HG03432 (cell line): Measurements from ENCODE around the gene AGO4.
"Not testable (repeated sequence)": the region's sequence is repeated elsewhere in the genome, so short reads cannot be mapped to it uniquely, and the experiment has no call there.

Experiments
- ATAC-seq: cut with Tn5 transposase; IDR thresholded peaks from one replicate; pipeline ENCODE4 v1.9.1; 2021; ENCODE audit warnings: mild to moderate bottlenecking, moderate library complexity; ENCODE audit not compliant: unreplicated experiment

Gene AGO4

DNA sequence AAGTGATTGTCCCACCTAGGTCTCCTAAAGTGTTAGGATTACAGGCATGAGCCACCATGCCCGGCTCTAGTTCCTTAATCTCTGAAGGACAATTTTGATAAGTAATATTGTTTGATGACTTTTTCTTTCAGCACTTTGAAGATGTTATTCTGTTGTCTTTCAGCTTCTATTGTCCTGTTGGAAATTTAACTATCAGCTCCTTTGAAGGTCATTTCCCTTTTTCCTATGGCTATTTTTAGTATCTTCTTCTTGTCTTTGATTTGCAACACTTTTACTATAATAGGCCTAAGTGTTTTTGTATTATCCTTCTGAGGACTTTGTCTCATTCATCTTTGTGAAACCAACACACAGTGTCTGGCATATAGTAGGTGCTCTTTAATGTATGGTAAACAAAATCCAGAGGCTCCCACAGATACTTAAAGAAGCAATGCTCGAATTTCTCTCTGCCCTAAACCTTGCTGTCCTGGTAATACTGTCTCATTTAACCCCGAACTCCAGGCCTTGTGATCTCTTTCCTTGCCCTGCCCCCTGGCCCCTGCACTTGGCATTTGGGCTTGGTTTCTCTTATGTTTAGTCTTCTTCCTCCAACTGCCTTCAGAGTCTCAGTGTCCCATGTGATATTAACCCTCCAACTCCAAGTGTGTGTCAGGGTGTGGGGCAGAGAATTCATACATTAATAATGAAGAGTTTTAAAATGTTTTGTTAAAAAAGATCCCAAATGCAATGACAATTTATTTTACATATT is 56.2 kb downstream of the AGO4 start:
- no peak for ATAC-seq

DNA sequence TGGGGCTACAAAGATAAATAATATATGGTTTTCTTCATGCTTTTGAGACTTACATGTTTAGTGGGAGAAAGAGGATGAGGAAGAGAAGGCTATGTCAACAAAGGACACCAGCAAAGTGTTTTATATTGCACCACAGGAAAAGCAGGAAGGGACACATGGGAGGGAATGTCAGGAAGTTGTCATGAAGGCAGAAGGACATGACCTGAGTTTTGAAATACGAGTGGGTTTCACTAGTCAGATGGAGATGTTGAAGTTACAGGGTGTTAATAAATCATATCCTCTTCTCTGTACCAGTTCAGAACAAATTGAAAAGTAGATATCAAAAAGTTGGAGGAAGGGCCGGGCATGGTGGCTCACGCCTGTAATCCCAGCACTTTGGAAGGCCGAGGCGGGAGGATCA is 57.0 kb downstream of the AGO4 start:
- no peak for ATAC-seq

DNA sequence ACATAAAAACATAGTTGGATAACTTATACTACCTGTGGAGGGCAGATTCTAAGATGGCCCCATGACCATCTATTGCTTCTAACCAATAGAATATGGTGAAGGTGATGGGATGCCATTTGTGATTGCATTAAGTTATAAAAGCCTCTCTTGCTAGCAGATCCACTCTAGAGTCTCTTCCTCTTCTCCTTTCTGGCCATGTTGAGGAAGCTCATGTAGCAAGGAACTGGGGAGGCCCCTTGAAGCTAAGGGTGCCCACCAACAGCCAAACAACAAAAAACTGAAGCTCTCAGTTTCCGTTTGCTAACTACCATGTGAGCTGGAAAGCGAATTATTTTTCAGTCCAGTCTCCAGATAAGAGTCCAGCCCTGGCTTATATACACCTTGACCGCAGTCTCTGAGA is 59.2 kb downstream of the AGO4 start:
- no peak for ATAC-seq

DNA sequence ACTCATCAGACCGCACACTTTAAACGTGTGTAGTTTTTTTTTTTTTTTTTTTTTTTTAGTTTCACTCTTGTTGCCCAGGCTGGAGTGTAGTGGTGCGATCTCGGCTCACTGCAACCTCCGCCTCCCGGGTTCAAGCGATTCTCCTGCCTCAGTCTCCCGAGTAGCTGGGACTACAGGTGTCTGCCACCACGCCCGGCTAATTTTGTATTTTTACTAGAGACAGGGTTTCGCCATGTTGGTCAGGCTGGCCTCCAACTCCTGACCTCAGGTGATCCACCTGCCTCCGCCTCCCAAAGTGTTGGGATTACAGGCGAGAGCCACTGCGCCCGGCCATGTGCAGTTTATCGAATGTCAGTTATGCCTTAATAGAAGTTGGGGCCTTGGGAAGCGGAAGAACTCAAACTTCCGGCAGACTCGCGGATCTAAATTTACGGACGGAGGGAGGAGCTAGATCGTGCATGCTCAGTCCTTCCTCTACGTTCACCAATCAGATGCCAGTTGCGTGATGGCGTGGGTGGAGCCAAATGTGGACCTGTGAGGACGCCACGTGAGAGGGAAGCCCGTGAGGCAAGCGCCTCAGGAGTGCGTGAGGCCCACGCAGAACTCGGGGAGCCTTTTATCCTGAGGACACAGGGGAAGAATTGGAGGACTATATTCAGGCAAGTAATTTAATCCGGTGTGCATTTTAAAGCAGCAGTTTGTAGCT is 61.6 kb downstream of the AGO4 start:
- not testable (repeated sequence) for ATAC-seq

DNA sequence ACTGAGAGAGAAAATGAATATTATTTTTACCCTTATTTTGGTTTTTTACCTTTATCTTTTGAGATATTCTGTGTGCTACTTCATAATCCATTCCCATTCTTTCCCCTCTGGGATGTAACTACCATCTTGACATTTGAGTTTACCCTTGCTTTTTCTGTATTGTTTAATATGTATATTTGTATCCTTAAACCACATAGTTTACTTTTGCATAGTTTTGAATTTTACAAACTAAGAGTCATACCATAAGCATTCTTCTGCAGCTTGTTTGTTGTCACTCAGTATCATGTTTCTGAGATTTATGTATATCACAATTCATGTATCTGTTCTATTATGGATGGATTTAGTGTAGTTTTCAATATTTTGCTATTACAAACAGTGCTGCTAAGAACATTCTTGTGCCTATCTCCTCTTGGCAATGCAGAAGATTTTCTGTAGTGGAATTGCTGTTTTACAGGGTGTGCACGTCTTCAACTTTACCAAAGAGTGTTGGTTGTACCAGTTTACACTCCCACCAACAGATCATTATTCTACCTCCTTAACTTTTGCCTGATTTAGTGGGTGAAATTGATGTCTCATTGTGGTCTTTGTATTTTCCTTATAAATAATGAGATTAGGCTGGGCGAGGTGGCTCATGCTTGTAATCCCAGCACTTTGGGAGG is 63.0 kb downstream of the AGO4 start:
- no peak for ATAC-seq

DNA sequence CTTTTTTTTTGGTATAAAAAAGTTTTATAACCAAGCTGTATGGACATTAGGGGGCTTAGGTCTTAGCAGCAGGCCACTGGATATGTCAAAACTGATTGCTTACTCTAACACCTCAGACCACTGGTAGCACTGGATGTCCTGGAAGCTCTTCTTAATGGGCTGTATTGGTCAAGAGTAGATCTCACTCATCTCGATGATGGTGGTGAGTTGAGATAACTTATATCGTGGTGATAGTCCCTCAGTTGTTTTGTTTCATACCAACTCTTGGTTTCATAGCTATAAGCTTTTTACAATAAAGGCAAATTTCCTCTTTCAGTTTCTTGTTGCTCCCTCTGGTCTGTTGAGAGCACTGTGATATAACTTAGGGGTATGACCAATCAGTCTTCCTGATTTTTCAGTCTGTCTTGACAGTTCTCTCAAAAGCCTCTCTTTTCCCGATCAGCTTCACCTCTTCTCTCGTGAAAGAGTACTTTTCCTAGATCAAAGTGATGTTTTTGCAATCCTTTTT is 65.5 kb downstream of the AGO4 start:
- no peak for ATAC-seq

DNA sequence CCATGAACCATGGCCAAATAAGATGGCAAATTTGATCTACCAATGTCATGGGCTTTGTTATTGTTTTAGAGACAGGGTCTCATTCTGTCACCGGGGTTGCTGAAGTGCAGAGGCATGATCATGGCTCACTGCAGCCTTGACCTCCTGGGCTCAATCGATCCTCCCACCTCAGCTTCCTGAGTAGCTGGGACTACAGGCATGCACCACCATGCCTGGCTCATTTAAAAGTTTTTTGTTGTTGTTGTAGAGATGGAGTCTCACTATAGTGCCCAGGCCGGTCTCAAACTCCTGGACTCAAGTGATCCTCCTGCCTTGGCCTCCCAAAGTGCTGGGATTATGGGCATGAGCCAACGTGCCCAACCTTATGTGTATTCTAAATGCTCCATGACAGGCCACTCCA is 66.3 kb downstream of the AGO4 start:
- not testable (repeated sequence) for ATAC-seq

DNA sequence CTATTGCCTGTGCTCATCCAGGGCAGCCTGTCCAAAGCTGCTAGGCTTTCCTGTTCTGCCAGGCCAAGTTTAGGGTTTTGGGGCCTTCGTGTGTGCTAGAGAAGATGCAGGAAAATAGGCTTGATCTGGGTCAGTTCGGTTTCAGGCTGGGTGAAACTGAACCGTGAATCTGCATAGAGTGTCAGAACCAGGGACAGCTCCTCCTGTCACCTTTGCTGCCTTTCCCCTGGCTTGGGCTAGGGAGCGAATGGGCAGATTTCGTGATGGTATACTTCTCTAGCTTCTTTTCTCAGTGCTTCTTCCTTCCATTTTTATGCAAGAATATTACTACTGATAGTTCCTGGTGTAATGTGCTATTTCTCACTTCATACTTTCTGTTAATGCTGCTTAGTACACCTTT is 69.2 kb downstream of the AGO4 start:
- ATAC-seq, result no peak

DNA sequence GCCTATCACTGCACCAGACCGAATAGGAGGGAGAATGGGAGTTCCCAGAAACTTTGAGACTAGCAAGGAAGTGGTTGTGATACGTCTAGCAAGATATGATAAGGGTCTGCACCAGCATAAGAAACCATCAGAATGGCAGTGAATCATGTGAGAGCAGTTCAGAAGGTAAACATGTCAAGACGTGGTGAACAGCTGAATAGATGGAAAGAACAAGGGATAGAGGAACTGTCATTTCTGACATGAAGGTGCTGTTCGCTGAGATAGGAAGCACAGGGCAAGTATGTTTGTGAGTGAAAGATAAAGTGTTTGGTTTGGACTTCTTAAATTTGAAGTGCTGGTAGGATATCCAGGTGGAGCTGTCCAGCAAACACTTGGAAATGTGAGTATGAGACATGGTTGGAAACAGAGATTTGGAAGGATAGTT is 74.0 kb downstream of the AGO4 start:
- no peak for ATAC-seq

DNA sequence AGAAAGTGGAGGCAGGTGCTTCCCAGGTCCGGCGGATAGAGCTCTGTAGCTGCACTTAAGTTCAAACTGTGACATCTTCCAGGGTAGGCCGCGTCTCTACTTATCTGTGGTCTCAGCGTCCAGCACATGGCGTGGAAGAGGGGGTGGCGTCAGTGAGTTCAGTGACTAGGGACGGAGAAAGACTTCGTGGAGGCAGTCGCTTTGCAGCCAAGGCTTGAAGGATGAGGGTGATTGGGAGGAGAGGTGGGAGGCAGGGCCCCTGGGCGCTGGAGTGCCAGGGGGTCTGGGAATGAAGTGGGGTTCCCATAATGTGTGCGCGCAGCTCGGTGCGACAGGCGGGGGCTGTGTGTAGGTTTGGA is 74.7 kb downstream of the AGO4 start:
- no peak for ATAC-seq

DNA sequence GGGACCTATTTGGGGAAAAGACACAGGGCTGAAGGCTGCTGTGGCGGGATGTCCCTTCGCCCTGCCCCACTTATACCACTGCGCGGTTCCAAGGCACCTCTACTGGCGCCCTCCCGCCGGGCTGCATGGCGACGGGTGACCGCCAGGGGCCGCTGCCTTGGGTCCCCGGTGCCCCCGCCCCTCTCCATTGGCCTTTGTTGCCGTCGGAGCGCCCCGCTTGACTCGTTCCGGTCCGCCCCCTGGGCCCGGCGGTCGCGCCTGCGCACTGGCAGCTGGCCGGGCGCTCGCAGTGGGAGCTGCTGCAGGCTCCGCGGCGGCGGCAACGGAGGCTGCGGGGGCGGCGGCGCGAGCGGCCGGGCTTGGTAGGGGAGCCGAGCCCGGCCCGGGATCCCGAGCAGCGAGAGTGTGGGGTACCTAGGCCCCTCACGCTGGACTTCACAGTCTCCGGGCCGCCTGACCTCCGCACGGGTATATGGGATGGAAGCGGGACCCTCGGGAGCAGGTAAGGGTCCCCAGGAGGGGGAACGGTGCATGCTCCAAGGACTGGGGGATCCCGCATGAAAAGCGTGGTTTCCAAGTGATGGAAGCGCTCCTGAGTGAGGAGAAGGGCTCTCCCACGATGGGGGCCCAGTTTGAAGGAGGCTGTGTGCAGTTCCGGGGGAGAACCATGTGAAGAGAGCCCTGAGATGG is 75.3 kb downstream of the AGO4 start, which contains the start of gene AGO1:
AGO1 (plus strand) TSS at position 265 of the 690 bp plus-strand sequence; CDS start at position 478, 213 bp downstream.
- ATAC-seq, result peak; percentile 89

DNA sequence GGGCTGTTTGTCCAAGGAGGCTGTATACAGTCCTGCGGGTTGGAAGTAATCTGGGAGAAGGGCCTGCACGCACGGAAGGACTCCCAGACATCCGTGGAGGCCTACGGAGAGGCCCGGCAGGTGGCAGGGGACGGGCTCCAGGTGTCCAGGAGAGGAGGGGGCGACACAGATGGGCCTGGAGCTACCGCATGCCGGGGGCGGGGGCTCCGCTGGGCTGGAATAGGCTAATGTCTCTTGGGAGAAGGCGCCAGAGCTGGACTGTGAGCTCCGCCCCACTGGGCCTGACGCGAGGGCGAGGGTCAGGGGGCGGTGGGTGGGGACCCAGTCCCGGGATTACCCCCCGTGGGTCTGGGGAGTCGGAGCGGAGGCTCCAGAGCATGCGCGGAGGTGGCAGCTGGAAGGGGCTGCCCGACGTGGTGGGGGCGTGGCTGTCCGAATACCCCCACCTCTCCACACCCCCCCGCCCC is 75.9 kb downstream of the AGO4 start:
- peak; percentile 17 for ATAC-seq

DNA sequence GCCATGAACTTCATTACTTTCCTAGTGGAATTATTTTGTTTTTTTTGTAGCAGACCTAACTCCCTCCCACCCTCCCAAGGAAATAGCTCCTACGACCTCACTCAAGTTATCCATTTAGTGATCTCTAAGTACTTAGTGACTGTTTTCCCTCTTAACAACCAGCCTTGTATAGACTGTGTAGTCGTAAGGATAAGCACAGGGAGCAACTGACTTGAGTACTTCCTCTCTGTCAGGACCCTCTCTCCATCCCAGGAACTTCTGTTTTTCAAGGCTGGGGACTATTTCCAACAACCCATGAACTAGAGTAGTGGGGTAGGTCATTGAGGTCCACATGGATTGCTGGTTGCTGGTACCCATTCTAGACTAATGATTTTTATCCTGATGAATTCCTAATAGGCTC is 77.1 kb downstream of the AGO4 start:
- no peak for ATAC-seq

DNA sequence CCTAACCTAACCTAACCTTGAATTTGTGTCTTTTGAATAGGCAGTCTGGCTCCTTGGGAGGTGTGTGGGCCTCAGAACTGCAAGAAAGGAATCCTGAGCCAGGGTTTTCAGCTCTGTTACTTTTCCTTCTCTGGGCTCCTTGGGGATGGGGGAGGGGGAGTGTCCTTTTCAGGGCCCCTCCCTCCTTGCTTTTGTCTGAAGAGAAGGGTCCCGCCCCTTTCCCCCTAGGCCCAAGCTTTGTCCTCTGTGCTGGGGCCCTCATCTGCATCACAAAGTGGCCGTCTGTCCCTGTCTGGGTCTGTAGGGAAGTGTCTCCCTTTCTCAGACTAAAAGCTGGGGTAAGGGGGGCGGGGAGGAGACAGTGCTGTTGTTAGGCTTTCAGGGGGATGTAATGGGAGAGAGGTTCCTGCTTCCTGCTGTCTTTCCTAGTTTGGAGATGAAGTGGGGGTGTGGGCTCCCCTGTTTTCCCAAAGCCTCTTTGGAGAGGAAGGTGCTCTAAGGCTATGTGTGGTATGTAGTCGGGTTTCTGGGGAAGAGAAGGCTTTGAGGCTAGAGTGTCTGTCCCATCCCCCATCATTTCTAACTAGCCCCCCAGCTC is 78.2 kb downstream of the AGO4 start:
- no peak for ATAC-seq

DNA sequence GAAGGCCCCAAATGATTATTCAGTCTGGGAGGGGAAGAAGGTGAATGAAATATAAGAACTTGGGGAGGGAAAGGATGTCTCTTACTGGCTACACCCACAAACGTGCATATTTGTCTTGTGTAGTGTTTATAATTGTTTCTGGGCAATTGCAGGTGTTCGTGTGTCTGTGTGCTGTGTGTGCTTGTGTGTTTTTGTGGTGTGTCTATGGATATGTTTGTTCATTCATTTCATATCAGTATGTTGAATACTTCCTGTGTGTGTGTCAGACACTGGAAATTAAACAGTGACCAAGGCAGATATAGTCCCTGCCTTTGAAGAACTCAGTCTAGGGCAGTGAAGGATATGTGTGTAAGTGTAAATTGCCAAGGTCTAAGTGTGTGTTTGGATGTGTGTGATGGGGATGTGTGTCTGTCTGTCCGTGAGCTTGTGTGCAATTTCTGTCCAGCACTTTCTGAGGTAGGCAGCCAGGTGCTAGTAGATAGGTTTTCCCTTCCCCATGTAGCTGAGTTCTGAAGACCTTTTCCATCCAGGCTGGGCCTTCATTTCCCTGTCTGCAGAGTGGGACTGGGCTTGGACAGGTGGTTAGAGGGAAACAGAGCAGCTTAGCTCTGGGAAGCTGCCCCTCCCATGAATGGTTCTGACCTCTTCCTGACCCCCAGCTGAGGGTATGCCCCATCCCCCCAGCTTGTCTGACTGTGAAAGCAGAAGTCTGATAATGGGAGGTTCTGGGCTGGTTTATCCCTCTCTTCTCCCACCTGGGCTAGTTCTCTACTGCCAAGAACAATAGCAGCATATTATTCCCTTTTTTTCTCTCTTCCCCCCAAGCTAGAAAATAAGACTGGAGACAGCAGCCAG is 79.0 kb downstream of the AGO4 start:
- ATAC-seq, result no peak

DNA sequence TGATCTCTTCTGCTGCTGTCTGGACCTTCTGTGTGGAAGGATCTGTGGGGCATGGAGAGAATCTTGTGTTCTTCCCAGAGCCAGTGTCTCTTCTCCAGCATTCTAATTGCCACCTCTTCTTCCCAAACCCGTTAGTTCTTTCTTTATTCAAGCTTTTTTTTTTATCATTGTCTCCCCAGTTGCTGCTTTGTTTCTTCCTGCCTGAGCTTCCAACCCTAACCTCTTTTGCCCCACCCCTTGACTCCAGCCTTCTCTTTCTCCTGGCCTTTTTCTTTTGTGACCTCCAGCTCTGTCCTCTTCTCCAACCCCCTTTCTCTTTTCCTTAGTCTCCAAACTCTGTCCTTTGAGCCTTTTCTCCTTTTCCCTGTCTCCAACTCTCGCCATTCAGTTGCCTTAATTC is 79.7 kb downstream of the AGO4 start:
- ATAC-seq, result no peak

DNA sequence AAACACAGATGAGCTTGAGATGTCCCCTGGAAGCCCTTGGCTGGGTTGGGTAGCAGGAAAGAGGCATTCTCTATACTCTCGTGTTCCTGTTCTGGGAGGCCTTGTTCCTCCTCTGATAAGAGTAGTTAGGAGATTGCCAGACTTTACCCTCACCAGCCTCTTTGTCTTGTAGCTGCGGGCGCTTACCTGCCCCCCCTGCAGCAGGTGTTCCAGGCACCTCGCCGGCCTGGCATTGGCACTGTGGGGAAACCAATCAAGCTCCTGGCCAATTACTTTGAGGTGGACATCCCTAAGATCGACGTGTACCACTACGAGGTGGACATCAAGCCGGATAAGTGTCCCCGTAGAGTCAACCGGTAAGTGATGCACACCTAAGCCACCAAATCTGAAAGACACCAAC is 80.4 kb downstream of the AGO4 start:
- ATAC-seq, result no peak

DNA sequence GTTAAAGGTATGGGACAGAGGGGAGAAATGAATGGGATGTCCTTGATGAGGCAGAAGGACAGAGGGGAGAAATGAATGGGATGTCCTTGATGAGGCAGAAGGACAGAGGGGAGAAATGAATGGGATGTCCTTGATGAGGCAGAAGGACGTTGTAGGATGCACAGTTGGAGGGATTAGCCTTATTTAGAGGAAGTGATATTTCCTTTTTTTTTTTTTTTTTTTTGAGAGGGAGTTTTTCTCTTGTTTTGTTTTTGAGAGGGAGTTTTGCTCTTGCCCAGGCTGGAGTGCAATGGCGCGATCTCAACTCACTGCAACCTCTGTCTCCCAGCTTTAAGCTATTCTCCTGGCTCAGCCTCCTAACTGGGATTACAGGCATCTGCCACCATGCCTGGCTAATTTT is 81.2 kb downstream of the AGO4 start:
- not testable (repeated sequence) for ATAC-seq

DNA sequence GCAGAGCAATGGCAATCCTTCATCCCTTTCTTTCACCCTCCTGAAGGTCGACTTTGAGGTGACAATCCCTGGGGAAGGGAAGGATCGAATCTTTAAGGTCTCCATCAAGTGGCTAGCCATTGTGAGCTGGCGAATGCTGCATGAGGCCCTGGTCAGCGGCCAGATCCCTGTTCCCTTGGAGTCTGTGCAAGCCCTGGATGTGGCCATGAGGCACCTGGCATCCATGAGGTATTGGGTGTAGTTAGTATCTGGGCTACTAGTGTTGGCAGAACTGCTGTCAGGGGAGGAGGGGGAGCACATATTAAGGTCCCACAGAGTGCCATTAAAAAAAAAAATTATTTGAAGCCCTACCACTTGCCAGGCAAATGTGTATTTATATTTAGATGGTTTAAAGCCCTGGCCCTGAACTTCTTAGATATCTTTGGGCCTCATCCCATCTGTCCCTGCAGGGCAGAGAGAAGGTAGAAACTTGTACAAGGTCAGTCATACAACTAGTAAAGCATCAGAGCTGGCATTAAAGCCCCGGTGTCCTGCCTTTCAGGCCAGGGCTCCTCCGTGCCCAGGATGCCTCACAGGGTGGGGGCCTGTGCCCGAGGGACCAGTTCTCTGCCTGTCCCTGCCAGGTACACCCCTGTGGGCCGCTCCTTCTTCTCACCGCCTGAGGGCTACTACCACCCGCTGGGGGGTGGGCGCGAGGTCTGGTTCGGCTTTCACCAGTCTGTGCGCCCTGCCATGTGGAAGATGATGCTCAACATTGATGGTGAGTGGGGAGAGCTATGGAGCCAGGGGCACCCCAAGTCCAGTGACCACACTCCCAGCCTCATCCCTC is 85.4 kb downstream of the AGO4 start:
- ATAC-seq, result no peak
